ENCODE results near the gene EVA1C. TPM values are rescaled to one million over a fixed set of nuclear protein-coding genes. Genes with fewer than 3 reads are reported as not detected.
"Not testable (repeated sequence)": the region's sequence is repeated elsewhere in the genome, so short reads cannot be mapped to it uniquely, and the experiment has no call there.

Gene EVA1C
- total RNA-seq, 1 donor from 2014 or later = 1.9 TPM

DNA sequence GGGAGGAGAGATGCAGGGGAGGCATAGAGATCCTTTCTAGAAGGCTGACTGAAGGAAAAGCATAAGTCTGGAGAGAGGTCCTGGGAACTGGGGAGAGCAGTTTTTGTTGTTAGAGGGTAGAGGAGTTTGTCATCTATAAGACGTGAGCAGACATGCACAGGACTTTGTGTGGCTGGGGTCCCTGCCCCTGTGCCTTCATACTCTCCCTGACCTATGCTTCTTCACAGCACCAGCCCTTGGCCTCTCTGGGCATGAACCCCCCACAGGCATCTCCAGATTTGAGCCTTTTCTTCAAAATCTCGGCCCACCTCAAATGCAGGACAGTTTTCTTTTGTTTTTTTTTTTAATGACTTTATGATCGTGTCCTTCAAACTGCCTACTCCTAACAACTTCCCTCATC, 79.9 kb downstream of the EVA1C start:
- intact Hi-C loops (cut with micrococcal nuclease) = loop anchor here (10.0 kb wide), 1 partner anchor 78 kb away; the partner anchor contains the start of gene EVA1C

DNA sequence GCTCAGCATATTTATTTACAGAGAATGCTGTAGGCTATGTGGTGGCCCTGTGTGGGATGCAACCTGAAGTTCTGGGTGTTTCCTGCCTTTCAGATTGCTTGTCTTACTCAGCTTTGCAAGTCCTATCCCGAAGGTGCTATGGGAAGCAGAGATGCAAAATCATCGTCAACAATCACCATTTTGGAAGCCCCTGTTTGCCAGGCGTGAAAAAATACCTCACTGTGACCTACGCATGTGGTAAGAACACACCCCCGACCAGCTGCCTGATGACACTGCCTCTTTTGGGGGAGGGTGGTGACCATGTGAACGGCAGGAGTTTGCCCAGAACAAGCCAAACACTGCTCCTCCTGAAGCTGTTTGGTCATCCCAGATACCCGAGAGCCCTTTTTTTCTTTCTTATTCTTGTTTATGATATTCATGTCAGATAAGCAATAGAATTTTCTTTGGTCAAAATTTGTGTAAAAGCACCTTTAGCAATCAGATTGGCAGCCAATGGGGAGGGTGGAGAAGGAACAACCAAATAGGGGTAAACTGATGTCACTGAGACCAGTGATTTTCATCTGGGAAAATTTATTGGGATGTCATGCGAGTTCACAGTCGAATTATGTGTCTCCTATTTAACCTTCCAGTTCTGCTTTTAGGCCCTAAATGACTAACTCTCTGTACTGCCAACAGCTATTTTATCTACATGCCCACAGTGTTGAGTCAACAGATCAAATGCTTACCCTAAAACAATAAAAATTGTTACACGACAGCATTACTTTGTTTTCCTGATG, 82.6 kb downstream of the EVA1C start:
- intact Hi-C loops (cut with micrococcal nuclease) = loop anchor here (10.0 kb wide), 1 partner anchor 80 kb away; the partner anchor contains the start of gene EVA1C

DNA sequence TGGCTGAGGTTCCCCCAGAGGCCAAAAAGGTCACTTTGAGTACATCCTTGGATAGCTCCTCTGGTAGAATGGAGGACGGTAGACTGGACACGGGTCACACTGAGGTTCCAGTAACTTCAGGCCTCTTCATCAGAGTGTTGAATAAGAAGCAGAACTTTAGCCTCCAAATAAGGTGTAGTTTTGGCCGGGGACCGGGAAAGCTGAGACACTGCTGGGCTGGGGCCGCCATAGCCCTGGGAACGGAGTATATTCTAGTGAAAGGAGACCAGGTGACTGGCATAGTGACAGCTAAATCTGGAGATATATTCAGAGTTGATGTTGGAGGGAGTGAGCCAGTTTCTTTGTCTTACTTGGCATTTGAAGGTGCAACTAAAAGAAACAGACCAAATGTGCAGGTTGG, 84.1 kb downstream of the EVA1C start:
- intact Hi-C loops (cut with micrococcal nuclease) = loop anchor here (10.0 kb wide), 1 partner anchor 82 kb away; the partner anchor contains the start of gene EVA1C

DNA sequence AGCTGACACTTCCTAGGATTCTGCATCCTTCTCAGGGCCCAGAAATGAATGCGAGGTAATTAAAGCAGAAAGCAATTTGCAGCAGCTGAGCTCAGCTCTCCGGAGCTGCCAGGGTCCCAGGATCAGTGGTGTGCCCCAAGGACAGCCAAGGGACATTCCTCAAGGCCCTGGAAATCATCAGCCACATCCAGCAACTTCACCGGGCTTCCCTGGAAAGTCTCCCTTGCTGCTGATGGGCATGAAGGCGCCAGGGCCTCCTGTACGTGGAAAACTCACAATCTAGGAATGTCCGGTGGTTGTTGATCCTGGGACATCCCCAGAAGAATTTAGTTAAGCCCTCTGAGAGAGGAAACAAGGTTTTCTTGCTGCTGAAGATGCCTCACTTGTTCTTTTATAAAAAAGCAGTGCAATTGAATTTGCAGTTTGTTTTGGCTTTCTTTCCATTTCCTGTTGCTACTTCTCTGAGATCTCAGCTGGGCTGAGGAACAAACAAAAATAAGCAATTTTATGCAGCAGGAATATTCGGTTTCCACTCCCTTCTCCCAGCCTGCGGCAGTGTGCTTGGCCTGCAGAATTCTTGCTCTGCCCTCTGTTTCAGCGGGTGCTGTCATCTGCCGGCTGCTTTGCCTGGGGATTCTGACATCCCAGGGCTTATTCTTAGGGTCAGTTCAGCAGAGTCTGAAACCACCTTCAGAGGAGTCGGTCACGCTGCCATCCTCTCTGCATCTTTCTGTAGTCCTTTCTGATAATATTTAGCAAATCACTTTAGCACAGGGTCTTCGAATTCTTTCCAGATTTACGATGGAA, 86.9 kb downstream of the EVA1C start:
- intact Hi-C loops (cut with micrococcal nuclease) = loop anchor here (10.0 kb wide), 1 partner anchor 85 kb away; the partner anchor contains the start of gene EVA1C

DNA sequence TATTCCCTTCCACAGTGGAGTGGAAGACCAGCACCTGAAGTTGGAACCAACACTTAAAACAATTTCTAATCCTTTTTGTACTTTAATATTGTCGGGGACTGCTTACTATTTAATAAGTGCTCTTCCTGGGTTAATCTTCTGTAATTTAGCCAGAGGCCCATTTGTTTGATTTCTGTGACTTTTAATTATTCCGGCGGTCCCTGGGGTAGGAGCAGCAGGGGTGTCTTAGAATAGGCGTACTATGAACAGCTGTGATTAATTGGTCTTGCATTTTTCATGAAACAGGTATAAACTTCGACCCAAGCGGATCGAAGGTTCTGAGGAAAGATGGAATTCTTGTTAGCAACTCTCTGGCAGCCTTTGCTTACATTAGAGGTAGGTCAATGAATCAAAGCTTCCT, 91.1 kb downstream of the EVA1C start:
- intact Hi-C loops (cut with micrococcal nuclease) = not testable (repeated sequence)

DNA sequence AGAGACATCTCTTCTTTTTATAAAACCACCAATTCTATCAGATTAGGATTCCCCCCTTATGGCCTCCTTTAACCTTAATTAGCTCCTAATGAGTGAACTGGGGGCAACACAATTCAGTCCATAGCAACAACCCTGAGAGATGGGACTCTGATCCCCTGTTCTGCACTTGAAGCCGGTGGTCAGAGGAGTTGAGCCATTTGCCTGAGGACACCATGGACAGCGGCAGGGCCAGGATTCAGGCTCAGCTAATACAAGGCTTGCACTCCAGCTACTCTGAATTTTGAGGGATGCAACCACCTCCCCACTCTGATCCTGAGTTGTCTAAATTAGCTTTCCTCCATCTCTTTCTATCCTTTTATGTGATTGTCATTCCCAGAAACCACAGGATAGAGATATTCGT, 93.3 kb downstream of the EVA1C start:
- intact Hi-C loops (cut with micrococcal nuclease) = not testable (repeated sequence)

DNA sequence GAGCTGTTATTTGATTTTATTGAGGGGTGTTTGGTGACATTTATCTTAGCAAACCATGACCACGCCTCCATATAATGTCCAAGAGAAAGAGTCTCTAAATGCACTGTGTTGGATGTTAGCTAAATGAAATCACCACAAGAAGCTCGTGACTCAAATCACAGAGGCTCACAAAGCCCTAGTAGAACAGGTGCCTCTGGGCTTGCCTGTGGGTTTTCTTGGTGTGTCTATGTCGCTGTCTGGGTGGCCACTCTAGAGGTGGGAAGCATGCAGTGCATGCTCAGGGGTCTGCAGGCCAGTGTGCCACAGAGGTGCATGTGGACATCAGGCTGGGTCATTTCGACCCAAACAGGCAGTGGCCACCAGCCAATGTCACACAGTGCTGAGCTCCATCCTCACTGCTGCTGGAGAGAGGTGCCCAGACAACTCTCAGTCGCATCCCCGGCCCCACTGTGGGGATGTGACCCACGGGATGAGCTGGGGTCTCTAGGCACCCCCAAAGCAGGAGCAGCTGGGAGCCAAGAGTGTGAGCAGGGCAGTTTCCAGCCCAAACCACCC, 94.0 kb downstream of the EVA1C start:
- intact Hi-C loops (cut with micrococcal nuclease) = not testable (repeated sequence)

DNA sequence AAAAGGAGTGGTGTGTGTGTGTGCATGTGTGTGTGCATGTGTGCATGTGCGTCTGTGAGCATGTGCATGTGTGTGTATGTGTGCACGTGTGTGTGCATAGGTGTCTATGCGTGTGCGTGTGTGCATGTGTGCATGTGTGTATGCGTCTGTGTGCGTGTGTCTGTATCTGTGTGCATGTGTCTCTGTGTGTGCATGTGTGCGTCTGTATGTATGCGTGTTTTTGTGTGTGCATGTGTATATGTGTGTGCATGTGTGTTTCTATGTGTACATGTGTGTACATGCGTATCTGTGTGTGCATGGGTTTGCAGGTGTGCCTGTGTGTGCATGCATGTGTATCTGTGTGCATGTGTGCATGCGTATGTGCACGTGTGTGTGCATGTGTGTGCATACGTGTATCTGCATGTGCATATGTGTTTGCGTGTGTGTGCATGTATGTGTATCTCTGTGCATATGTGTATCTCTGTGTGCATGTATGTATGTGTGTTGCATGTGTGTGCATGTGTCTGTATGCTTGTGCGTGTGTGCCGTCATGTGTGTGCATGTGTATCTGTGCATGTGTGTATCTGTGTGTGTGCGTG, 94.9 kb downstream of the EVA1C start:
- intact Hi-C loops (cut with micrococcal nuclease) = no loop called here

DNA sequence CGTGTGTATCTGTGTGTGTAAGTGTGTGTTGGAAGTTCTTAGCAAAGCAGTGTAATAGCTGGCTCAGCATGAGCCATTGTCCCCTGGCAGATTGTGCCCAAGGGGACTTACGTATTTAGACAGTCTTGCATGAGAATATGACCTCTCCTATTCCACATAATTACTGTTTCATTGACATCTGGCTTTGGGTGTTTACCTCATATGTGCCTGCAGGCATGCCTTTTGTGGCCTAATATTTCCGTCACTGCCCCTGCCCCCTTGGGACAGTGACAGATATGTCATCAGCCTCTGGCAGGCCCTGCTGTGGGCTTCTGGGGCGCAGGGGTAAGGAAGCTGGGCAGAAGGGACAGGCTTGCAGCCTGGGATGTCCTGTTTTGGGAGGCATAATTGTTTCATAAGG, 95.5 kb downstream of the EVA1C start:
- intact Hi-C loops (cut with micrococcal nuclease) = not testable (repeated sequence)

DNA sequence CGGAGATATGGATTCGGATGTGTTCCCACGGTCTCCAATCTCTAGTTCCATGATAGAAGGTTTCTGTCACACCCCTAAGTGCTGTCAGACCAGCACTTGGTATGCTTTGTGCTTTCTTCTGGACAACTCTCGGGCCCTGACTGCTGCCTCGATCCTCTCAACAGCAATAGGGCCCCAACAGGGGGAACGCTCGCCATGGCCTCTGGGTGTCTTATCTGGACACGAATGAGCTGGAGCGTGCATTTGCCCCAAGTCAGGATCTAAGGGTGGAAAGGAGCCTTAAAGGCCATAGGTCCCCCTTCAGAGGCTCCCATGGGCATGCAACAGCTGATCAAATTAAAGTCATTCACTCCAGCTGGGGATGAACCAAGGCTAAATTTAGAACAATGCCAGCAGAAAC, 96.1 kb downstream of the EVA1C start:
- intact Hi-C loops (cut with micrococcal nuclease) = no loop called here

DNA sequence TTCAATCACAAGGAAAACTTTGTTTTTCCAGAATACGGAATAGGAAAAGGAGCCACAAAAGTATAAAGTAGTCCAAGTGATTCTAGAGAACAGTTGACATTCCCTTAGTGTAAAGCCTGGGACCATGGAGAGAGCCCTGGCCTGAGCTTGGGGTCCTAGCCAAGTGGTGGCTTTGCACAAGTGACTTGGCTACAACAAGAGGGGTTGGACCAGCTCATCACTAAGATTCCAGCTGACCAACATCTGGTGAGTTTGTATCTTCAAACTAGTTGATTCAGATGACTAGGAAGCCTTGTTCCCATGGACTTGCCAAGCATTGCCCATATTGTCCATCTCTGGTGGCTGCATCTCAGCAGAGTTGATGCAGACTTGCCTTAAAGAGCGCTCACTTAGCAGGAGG, 96.5 kb downstream of the EVA1C start:
- intact Hi-C loops (cut with micrococcal nuclease) = not testable (repeated sequence)

DNA sequence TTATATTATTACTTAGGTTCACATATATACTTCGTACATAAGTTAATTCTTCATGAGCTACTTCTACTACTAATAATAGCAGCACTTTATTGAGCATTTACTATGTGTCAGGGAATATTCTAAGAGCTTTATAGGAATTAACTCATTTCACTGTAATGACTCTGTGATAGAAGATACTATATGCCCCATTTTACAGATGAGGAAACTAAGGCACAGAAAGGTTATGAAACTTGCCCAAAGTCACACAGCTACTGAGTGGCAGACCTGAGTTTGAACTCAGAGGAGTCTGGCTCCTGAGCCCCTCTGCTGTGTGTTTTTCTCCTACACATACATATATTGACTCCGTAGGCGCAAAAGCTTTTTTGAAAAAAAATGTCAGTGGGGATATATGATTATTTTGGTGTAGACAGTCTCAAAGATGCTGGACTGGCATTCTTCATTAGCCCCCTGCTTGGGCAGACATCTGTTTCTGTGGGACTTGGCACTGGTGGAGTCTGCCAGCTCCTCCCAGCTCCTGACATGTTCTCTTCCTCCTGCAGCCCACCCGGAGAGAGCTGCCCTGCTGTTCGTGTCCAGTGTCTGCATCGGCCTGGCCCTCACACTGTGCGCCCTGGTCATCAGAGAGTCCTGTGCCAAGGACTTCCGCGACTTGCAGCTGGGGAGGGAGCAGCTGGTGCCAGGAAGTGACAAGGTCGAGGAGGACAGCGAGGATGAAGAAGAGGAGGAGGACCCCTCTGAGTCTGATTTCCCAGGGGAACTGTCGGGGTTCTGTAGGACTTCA, 102.0 kb downstream of the EVA1C start:
- intact Hi-C loops (cut with micrococcal nuclease) = no loop called here

DNA sequence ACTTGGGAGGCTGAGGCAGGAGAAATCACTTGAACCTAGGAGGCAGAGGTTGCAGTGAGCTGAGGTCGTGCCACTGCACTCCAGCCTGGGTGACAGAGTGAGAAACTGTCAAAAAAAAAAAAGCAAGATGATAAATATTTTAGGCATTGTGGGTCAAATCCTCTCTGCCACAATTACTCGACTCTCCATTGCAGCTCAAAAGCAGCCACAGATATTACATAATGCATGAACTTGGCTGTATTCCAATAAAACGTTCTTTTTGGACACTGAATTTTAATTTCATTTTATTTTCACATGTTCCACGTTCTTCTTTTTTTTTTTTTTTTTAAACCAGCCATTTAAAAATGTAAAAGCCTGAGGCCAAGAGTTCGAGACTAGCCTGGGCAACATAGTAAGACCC, 103.4 kb downstream of the EVA1C start:
- intact Hi-C loops (cut with micrococcal nuclease) = no loop called here

DNA sequence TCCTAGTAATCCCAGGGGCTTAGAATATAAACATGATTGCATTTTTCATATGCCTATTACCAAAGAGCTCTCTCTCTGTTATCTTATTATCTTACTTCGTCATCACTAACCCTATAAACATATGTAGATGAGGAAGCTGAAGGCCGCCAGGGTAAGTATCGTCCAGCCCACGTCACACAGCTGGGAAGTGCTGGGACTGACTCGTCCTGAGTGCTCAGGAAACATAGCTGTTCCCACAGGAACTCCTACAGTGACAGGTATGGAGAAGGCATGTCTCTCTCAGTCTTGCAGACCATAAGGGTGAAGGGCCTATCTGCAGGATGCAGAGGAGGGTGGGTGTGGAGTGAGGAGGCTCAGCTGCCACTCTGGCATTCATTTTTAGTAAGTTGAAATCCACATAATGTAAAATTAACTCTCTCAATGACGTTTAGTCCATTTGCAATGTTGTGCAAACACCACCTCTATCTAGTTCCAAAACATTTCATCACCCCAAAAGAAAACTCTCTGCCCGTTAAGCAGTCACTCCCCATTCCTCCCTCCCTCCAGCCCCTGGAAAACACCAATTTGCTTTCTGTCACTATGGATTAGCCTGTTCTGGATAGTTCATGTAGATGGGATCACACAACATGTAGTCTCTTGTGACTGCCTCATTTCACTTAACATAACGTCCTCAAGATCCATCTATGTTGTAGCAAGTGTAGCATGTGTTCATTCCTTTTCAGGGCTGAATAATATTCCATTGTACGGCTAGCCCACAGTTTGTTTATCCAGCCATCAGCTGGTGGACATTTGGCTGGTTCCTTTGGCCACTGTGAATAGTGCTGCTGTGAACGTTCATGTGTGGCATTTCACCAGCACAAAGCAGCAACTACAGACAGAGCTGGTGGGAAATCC, 104.5 kb downstream of the EVA1C start:
- intact Hi-C loops (cut with micrococcal nuclease) = no loop called here

DNA sequence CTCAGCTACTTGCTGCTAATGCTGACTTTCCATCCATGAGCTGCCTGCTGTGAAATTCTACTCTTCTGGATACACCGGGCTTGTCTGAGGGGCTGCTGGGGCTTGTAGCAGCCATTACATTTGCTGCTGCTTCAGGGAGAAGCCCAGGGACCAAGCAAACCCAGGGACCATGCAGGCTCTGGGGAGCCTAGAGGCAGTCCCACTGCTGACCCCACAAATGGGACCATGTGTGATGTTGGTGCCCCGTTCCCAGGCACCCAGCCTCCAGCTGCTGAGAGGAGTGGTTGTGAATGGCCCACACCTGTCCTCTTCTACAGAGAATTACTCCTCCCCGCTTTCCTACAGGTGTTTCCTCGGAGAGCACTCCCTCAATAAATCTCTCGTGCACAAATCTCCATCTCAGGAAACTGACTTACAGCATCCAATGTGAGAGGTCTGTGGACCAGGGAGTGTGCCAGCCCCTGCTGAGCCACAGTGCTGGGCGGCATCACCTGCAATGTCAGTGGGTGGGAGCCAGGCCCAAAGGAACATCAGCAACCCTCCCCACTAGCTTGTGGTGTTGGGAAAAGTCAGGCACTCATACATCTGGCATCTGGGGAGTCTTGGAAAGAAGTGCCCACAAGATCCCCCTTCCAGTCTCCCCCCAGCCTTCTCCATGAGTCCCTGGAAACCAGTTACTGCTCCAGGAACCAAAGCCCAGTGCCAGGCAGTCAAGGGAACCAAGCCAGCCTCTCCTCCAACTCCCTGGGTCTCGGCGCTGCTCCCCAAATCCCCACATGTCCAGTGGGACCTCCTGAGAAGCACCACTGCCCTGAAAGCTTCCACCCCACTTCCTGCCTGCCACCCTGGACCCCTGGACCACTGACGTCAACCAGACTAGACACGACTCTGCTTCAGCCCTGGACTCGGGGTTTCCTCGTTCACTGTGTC, 107.7 kb downstream of the EVA1C start:
- intact Hi-C loops (cut with micrococcal nuclease) = no loop called here

DNA sequence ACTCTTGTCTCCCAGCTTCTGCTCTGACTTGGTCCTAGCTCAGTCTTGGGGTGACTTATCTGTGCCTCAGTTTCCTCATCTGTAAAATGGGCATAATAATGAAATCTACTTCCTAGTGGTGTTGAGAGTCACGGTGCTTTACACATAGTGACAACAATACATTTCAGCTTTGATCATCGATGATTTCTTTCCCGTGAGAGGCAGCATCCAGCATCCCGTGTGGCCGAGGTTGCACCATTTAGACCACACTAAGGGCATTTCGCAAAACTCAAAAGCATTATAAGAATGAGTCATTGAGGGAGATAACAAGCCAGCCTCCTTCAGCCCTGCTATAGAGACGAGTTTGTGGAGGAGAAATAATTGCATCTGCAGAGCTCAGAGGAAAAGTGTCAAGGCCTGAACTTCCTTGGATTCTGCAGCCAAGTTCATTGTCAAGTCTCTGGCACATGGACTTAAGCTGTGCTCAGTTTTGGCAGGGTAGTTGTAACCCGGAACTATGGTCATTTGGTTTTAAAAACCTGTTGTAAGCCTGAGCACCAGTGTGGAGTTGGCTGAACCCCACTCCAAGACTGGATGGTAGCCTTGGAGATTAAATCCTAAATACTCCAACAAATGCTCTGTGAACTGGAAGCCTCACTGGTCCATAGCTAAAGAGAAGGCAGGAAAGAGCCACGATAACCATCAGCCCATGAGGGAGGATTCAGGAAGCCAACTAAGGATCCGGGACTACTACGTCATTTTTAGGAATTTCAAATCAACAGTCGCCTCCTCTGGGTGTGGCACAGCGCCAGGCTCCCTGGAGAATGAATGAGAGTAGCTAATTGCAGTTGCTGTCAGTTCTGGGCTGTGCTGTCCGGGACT, 108.6 kb downstream of the EVA1C start:
- intact Hi-C loops (cut with micrococcal nuclease) = no loop called here

DNA sequence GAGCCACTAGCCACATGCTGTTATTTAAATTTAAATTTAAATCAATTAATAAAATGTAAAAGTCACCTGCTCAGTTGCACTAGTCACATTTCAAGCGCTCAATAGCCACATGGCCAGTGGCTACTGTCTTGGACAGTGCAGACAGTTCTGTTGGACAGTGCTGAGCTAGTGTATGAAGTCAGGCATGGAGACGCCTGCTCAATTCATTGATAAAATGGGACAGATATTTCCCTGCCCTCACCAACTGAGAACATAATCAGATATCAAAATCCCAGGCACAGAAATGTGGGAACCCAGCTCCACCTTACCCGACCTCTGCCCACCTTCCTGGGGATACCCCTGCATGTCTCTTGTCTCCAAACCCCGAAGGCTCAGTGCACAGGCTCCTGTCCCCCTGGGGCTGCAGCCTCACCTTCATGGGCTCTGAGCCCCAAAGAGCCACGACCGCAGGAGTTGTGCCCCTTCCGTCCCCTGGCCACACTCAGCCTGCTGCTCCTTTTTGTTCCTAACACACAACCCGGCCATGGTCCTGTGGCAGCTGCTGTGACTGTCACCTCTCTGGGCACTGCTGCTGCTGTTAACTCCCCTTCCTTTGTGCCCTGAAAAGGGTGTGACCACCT, 109.3 kb downstream of the EVA1C start:
- intact Hi-C loops (cut with micrococcal nuclease) = no loop called here
